Stimulated activated CD8-positive, alpha-beta memory T cell treated with anti-CD3 and anti-CD28 coated beads, Interleukin-7, amount 100 ng/mL, for 1 hour (primary cell): ENCODE measurements around the gene POU6F1.

ENCODE experiments used
- DNase-seq, 2 donors: peaks; one replicate each; pipeline ENCODE4 v3.0.0-alpha.2; 2020; ENCODE audit warnings: low read depth in 2 of 2

POU6F1 gene

DNA sequence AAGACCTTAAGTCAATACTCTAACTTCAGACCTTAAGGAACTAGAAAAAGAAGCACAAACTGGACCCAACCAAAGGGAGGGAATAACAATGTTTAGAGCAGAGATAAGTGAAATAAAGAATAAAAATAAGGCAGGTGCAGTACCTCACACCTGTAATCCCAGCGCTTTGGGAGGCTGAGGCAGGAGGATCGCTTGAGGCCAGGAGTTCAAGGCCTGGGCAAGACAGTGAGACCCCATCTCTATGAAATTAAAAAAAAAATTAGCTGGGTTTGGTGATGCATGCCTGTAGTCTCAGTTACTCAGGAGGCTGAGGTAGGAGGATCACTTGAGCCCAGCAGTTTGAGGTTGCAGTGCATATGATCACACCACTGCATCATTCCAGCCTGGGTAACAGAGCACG, 54.1 kb downstream of the POU6F1 start:
- DNase-seq = no peak

DNA sequence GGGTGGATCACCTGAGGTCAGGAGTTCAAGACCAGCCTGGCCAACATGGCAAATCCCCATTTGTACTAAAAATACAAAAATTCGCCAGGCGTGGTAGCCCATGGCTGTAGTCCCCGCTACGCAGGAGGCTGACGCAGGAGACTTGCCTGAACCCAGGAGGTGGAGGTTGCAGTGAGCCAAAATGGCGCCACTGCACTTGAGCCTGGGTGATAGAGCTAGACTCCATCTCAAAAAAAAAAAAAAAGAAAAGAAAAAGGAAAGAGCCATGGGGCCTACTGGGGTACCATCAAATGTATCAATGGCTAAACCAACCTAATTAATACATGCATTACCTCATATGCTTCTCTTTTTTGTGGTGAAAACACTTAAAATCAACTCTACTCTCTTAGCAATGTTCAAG, 55.6 kb downstream of the POU6F1 start:
- DNase-seq = no peak

DNA sequence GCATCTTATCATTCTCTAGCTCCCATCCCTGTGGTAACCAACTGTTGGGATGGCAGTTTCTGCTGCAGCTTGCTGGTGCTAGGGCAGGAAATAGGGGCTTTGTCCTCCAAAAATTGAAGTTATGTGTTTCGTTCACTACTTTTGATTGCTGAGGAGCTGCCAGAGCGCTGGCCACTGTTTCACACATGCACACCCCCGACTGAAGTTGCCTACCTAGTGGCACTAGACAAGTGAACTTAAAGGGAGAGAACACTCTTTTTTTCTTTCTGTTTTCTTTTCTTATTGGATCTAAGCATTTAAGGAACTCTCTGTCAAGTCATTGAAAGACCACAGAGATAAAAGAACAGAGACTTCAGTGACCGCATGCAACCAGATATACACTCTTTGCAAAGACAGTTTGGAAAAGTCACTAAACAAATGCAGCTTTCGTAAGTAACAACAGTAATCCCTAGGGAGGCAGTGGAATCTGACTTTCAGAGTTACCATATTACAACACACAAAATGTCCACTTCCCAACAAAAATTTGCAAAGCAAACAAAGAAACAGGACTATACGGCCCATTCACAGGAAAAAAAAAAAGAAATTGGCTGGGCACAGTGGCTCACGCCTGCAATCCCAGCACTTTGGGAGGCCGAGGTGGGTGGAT, 56.9 kb downstream of the POU6F1 start:
- DNase-seq = no peak

DNA sequence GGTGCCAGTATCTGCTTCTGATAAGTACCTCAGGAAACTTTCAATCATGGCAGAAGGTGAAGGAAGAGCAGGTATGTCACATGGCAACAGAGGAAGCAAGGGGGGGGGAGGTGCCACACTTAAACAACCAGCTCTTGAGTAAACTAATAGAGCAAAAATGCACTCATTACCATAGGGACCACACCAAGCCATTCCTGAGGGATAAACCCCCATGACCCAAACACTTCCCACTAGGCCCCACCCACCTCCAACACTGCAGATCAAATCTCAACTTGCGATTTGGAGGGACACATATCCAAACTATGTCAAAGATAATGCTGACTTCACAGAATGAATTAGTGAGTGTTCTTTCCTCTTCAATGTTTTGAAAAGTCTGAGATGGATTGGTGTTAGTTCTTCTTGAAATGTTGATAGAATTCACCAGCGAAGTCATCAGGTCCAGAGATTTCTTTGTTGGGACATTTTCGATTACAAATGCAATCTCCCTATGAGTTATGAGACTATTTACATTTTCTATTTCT, 61.6 kb downstream of the POU6F1 start:
- no peak for DNase-seq

DNA sequence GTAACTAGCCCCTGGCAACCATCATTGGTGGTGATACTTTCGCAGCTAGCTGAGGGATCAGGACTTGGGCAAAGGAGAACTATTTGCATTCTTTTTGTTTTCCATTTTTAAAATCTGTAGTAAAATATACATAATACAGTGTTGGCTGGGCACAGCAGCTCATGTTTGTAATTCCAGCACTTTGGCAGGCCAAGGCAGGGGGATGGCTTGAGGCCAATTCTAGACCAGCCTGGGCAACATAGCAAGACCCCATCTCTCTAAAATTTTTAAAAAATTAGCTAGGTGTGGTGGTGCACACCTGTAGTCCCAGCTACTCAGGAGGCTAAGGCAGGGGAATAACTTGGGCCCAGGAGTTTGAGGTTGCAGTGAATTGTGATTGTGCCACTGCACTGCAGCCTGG, 64.9 kb downstream of the POU6F1 start:
- no peak for DNase-seq

DNA sequence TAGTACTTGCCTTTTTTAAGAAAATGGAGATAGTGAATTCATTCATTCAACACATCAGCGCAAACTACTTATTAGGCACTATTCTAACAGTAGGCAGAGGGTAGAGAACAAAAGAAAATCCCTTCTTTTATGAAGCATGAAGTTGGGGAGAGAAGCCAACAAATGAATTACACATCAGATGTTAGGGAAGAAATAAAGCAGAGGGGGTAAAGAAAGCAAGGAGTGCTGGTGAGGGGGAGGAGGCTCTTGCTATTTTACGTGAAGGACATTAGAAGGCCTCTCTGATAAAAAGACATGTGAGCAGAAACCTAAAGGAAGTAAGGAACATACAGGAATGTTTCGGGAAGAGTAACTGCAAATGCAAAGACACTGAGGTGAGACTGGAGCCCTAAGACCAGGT, 67.1 kb downstream of the POU6F1 start:
- DNase-seq = no peak

DNA sequence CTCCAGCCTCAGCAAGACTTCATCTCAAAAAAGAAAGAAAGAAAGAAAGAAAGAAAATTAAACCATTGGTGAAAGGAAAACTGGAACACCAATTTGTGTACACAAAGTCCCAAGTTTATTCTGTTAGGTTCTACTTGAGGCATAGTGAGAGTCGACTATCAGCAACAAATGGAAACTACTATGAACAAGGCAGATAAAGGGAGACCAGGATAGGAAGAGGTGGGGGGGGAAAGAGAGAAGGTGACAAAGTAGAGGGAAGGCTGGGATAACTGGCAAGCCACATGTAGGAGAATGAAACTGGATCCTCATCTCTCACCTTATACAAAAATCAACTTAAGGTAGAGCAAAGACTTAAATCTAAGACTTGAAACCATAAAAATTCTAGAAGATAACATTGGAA, 70.6 kb downstream of the POU6F1 start:
- DNase-seq = no peak

DNA sequence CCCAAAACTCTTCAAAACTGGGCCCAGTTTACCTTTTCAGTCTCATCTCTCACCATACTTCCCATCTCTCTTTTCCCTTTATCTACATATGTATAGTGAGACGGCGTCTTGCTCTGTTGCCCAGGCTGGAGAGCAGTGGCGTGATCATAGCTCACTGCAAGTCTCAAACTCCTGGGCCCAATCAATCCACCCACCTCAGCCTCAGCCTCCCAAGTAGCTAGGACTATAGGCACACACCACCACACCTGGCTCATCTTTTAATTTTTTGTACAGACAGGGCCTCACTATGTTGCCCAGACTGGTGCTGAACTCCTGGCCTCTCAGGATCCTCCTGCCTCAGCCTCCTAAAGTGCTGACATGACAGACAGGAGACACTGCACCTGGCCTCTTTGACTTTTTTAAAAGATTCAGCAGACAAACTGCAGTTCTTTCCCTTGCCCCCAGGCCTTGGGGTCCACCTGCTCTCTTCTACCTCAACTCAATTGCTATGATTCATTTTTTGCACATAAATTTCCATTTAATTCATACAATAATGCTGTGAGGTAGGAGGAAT, 78.5 kb downstream of the POU6F1 start:
- DNase-seq = no peak
